Measurements from ENCODE around the gene IDI2. TPM values are rescaled to one million over a fixed set of nuclear protein-coding genes. Genes with fewer than 3 reads are reported as not detected.
"Not testable (repeated sequence)": the region's sequence is repeated elsewhere in the genome, so short reads cannot be mapped to it uniquely, and the experiment has no call there.

IDI2 gene
- total RNA-seq = not detected in 2 replicates

DNA sequence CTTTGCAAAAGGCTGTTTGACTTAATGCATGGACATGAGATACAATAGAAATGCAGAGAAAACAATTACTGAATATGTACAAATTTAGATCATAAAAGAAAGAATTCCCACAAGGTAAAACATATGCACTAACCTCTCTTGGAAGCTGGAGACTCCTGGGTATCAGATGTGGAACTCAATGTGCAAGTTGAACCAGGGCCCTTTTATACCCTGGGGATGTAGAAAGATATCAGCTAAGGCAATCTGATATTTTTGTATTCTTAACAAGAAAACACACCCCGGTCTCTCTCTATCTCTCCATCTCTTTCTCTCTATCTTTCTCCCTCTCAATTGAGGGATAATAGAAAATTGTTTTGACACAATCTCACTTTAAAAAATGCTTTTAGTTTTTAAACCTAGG lies at the start of gene IDI2:
Gene IDI2, minus strand, starts transcription at position 177 of the 400 bp plus-strand sequence. CDS start 1,136 bp downstream, outside the sequence.
- intact Hi-C loops (cut with micrococcal nuclease) = no loop called here

DNA sequence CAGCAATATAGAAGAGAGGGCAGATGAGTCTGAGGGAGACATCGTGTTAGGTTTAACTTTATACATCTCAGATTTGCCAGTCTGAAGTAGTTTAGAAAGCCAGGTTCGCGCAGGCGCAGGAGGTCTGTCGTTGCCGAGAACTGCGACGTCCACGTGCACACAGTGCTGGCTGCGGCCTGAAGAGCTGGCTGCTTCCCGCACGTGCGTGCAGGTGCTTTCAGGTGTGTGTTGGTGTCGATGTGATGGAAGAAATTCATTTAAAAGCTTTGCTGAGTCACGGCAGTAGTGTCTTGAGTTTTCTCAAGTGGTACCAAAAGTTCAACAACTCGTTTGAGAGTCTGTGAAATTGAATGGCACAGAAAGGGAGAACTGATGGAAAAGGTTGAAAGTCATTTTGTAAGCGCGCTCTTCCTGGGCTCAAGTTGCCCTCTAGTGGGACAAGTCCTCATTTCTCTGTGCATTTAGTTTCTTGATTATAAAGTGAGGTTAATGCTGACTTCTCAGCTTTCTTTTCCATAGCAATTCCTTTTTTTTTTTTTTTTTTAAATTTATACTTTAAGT lies 49.2 kb upstream of the IDI2 start:
- intact Hi-C loops (cut with micrococcal nuclease) = no loop called here

DNA sequence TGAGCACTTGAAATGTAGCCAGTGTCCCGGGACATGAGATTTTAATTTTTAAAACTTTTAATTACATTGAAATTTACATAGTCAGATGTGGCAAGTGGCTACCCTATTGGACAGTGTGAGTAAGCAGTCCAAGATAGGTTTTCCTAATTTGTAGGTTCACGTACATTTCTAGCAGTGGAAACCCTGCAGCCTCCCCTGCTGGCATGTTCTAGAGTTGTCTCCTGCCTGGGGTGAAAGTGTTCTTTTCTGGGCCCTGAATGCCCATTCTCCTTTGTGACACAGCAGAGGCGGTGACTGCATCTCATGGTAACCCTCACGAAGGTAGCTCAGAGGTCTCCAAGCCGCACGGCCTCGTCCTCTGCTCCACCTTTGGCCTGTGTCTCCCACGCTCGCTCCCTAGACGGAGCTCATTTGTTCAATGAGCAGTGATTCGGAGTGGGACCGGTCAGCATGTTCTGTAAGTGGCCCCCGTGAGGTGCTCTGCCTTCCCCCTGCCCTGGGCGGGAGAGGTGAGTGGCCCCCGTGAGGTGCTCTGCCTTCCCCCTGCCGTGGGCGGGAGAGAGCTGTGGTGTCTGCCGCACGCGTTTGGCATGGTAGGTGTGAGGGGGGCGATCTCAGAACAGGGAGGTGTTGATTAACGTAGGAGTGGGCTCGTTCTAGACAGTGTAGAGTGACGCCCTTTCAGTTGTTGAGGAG lies 48.5 kb upstream of the IDI2 start:
- intact Hi-C loops (cut with micrococcal nuclease) = no loop called here

DNA sequence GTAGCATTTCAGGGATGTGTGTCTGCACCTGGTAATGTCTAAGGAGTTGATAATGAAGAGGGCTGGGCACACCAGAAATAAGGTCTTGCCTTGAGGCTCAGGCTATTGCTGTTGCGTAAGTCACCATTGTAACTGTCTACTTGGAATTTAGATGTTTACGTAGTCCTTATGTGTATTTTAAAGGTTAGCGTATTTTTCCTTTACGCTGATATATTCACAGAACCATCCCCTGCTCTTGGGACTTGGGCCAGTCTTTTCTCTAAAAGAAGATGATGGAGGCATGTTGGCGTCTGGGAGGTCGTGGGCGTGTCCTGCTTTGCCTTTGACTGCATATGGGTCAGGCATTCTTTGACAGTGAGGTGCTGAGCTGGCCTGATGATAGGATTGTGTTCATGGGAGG lies 45.3 kb upstream of the IDI2 start:
- intact Hi-C loops (cut with micrococcal nuclease) = no loop called here

DNA sequence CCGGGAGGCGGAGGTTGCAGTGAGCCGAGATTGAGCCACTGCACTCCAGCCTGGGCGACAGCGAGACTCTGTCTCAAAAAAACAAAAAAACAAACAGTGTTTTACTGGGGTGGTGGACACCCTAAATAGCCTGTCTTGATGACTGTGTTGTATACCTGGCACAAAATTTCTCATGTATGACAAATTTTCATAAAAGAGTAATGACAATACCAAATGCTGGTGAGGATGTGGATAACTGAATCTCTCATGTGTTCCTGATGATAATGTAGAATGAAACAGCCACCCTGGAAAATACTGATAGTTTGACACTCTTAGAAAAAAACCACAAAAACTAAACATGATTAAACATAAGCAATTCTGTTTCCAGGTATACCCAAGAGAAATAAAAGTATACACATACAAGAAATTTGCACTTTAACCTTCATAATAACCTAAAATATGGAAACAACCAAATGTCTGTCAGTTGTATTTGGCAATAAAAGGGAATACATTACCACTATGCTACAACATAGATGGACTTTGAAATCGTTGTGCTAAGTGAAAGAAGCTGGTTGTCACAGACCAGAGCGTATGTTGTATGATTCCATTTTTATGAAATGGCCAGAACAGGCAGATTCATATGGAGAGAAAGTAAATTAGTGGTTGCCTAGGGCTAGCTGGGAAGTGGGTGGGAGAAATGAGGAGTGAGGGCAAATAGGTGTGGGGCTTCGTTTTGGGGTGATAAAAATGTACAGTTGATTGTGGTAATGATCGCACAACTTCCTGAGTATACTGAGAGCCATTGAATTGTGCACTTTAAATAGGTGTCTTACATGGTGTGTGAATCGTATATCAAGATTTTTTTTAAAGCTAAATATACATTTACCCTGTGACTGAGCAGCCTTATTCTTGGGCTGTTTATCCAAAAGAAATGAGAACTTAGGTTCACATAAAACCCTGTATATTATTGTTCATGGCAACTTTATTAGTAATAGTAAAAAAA lies 43.0 kb upstream of the IDI2 start:
- intact Hi-C loops (cut with micrococcal nuclease) = no loop called here

DNA sequence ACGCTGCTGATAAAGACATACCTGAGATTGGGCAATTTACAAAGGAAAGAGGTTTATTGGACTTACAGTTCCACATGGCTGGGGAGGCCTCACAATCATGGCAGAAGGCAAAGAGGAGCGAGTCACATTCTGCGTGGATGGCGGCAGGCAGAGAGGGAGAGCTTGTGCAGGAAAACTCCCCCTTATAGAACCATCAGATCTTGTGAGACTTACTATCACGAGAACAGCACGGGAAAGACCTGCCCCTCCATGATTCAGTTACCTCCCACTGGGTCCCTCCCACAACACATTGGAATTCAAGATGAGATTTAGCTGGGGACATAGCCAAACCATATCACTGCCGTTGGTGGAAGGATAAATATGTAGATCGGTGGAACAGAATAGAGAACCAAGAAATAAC lies 41.1 kb upstream of the IDI2 start:
- intact Hi-C loops (cut with micrococcal nuclease) = not testable (repeated sequence)

DNA sequence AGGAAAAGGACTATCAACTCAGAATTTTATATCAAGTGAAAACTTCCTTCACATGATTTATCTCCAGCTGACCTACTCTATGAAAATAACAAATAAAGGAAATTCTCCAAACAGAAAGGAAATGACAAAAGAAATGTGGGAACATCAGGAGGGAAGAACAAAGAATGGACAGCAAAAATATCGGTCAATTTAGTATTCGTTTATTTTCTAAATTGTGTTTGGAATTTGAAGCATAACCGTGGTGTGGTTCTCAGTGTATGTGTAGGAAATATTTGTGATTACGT lies 39.2 kb upstream of the IDI2 start:
- intact Hi-C loops (cut with micrococcal nuclease) = no loop called here

DNA sequence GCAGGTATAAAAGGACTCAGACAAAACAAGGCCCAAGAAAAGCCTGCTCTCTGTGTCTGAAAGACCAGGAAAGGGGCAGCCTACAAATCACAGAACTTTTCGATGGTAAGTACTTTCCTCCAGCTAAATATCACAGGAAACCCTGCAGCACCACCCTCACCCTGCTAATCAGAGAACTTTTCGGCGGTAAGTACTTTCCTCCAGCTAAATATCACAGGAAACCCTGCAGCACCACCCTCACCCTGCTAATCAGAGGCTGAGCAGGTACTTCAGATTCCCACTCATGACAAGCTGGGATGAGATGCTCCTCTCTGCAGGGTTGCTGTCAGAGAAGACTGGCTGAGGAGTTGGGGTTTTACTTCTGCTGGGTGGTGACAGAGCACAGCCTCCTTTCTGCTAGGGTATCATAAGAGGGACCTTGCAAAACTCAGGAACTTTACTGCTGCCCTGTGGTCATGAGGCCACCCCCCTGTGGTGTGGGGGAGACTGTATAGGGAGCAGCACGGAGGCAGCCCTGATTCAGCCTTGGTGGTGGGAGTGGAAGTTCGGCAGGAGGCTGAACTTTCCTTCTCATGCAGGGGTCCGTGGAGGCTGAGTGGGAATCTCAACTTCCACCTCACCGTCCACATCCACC lies 37.7 kb upstream of the IDI2 start:
- intact Hi-C loops (cut with micrococcal nuclease) = no loop called here

DNA sequence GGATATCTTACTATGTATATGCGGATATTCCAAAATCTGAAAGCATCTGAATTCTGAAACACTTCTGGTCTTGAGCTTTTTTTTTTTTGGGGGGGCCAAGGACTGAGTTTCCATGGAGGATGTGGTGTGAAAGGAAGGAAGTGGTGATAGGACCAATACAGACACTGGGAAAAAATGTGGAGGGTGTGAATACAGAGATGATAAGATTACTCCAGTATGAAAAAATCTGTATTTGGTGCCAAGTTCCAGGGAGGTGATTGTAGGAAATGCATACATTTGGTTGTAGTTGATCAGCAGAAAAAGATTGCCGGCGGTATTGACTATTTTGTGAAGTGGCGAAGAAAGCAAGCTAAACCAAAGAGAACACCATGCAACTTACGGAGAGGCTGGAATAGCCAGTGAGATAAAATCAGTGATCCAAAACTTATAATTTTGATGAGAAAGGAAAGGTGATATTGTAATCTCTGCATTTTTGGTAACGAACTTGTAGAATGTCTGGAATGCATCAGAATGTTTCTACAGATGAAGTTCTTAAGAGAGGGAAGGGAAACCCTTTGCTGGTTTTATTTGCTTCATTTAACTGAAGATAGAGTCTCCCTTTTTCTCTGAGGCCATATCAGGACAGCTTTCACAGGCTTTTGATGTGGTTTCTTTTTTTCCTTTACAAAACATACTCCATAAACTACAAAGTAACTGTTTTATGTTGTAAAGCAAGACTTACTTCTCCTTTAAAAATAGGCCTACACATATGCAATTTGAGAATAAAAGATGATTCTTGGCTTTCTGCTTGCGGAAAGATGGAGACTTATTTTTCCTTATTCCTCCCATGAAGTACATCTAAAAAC lies 36.5 kb upstream of the IDI2 start:
- intact Hi-C loops (cut with micrococcal nuclease) = no loop called here

DNA sequence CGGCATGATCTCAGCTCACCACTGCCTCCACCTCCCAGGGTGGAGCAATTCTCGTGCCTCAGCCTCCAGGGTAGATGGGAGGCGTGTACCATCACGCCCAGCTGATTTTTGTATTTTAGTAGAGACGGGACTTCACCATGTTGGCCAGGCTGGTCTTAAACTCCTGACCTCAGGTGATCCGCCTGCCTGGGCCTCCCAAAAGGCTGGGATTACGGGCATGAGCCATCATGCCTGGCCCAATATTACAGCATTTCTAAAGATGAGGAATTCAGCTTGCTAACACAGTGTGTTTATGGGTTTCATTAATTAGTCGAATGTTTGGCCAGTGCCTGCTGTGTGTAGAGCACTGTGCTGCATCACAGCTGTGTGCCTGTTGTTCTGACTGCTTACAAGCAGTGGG lies 34.2 kb upstream of the IDI2 start:
- intact Hi-C loops (cut with micrococcal nuclease) = no loop called here

DNA sequence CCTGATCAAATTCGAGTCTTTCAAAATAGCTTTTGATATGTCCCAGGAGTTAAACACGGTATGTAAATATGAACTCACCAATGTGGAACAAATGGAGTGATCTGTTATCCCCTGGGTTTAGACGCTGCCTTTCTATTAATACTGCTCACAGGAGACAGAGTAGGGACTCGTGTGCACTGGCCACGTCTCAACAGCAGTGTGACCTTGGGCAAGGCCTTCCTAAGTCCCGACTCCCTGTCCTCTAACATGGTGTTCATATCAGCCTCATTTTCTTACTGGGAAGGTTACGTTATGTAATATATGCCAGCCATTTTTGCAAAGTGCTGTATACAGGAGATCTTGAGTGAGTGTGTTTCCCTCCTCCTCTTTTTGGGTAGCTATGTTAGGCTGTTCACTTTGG lies 32.4 kb upstream of the IDI2 start:
- intact Hi-C loops (cut with micrococcal nuclease) = no loop called here

DNA sequence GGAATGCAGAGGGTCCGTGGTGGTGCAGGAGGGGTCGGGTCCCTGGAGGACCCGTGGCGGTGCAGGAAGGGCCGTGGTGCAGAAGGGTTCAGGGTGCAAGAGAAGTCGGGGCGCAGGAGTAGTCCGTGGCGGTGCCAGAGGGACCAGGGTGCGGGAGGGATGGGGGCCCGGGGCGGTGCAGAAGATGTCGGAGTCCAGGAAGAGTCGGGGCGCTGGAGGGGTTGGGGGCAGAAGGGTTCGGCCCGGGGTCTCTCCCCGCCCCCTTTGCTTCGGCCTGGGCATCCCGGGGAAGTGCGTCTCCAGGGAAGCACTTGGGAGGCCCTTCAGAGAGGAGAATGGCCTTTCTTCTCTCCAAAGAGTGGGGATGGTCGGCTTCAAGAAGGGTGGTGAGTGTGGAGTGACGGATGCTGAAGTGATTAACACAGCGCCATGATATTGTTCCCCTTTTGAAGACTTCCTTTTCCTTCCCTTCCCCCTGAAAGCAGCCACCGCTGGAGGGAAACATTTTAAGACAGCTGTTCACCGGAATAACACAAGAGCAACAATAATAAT lies 31.5 kb upstream of the IDI2 start:
- intact Hi-C loops (cut with micrococcal nuclease) = no loop called here

DNA sequence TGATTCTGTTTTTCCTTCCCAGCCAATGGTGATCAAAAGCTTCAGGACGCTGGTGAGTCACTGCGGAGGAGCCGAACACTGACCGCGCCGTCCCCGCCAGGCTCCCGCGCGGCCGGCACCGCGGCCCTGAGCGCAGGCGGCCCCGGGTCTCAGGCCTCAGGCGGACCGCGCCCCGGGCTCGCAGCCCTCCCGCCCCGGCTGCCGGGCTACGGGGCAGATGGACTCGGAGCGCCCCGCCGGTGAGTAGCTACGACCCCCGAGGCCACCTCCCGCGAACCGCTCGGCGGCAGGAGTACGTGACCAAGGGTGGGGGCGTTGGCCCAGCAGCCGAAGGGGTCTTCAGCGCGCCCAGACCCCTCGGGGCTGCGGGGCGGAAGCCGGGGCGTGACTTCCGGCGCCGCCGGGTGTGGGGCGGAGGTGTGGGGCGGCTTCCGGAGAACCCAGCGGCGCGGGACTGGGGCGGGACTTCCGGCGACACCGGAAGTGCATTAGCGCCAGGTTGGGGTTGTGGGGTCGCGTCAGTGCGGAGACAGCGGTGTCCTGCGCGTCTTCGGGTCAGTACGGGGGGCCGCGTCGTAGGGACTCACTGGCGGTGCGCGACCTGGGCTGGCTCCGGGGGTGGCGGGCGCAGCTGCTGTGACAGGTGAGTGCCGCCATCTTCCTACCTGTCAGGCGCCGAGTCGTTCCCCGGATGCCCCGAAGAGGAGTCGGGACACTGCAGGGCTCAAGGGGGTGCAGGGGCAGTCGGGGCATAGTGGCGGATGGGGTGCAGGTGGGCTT lies 30.9 kb upstream of the IDI2 start, which contains the start of gene WDR37:
Gene WDR37, plus strand, starts transcription at position 60 of the 780 bp plus-strand sequence. CDS start 15,771 bp downstream, outside the sequence.
- intact Hi-C loops (cut with micrococcal nuclease) = loop anchor here (1.0 kb wide), 2 partner anchors 8 to 68 kb away; partner anchors contain the start of gene GTPBP4

DNA sequence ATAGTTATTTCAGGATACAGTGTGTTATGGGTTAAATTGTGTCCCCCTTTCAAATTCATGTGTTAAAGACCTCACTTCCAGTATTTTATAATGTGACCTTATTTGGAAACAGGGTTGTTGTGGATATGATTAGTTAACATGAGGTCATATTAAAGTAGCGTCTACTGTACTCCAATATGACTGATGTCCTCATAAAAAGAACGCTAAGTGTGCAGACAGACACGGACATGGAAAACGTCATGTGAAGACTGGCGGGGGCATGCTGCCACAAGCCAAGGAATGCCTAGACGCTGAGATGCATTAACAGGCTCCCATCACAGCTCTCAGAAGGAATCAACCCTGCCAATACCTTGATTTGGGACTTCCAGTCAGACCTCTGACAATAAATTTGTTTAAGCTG lies 29.0 kb upstream of the IDI2 start:
- intact Hi-C loops (cut with micrococcal nuclease) = no loop called here

DNA sequence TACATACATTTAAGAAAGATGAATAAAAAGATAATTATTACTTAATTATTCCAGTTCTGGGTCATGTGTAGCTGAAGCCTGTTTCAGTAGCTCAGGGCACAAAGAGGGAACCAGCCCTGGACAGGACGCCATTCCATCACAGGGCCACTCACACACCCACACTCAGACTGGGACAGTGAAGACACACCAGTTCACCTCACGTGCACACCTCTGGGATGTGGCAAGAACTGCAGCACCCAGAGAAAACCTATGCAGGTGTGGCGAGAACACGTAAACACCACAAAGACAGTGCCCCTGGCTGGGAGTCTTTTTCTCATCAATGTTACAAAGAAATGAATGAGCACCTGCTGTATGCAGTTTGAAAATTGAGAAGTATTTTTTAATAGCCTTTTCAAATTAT lies 24.9 kb upstream of the IDI2 start:
- intact Hi-C loops (cut with micrococcal nuclease) = no loop called here

DNA sequence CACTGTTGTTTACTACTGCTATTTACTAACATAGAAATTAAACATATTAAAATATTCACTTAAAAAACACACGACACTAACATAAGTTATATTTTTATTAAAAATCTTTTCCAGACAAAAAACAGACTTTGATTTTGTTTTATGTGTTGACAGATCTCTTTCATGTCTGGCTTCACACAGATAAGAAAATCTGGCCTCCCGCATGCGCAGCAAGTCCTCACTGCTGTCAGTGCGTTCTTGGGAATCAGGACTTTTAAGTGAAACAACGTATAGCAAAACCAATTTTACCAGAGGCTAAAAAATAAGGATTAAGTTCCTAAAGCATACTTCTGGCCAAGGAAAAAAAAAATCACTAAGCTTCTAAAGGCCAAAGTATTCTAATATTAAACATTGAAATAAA lies 24.5 kb upstream of the IDI2 start:
- intact Hi-C loops (cut with micrococcal nuclease) = no loop called here

DNA sequence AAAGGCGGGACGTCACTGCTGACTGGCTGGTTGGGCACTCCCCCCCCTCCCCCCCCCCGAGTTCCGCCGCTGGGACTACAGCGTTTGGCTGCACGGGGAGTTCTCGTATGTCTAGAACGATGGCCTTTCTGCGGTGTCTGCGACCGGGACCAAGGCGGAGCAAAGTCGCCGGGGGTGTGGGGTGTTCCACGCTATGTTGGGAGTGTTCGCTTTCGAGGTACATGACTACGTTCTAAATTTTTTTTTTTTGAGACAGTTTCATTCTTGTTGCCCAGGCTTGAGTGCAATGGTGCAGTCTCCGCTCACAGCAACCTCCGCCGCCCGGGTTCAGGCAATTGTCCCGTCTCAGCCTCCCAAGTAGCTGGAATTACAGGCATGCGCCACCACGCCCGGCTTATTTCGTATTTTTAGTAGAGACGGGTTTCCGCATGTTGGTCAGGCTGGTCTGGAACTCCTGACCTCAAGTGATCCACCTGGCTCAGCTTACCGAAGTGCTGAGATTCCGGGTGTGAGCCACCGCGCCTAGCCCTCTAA lies 23.8 kb upstream of the IDI2 start:
- intact Hi-C loops (cut with micrococcal nuclease) = loop anchor here (1.0 to 5.0 kb wide), 3 partner anchors 61 to 912 kb away; partner anchors contain the start of genes GTPBP4, LARP4B and ZMYND11

DNA sequence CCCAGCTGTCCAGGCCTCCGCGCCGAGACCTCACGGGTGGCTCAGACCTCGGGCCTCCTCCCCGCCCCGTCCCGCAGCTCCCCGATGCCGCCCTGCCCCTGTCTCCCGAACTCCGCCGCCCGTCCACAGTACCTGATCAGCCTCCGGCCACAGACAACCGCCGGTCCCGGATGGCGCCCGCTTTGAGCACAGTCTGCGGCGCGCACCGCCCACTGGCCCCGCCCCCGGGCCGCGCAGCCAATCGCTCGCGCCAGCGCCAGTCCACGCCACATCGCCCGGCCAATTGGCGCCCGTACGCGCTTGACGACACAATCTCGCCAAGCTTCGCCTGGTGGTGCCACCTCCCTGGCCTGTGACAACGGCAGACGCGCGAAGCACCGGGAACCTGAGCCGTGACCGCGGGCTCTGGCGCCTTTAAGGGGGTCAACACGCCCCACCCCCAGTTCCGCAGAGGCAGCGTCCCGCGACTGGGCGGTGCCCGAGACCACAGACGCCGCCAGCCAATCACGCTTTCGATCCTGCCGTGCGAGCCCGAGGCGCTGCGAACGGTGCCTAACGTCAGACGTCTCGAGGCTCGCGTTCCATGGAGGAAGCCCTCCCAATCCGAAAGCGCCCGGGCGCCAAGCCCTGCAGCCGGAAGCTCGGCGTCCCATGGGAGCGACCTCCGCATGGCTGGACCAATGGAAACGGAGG lies 23.2 kb upstream of the IDI2 start, which contains the start of gene IDI1:
Gene IDI1, minus strand, starts transcription at position 388 of the 693 bp plus-strand sequence. Its CDS starts 116 bp downstream, at position 272.
- intact Hi-C loops (cut with micrococcal nuclease) = loop anchor here (1.0 to 5.0 kb wide), 4 partner anchors 7 to 912 kb away; partner anchors contain the start of genes GTPBP4, LARP4B, WDR37 and ZMYND11
